ENCODE results near the gene MS4A10.

DNA sequence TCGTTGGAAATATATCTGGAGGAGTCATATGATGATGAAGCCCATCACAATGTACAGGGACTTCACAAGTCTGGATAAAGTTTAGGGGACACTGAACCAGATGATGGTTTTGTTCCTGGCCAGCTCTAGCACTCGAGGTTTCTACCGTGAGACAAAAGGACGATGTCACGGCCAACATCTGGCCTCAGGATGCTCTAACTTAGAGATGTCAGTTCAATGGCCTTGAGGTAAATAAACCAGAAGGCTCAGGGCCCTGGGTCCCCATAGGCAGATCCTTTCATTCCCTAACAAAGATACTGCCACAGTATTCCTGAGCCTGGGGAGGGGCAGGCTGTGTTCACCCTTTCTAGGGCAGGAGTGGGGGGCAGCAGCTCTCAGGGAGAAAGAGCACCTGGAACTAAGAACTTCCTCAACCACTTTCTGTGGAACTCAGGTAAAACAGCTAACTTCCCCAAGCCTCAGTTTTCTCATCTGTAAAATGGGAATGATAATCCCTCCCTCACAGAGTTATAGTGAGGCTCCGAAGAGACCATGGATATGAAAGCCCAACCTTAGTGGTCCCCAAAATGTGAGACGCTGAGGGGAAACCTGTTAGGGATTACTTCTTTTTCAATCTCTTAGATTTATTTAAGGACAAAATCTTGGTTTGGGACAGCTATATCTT, 18.3 kb downstream of the MS4A10 start:
- TF ChIP-seq, protein P1, sequence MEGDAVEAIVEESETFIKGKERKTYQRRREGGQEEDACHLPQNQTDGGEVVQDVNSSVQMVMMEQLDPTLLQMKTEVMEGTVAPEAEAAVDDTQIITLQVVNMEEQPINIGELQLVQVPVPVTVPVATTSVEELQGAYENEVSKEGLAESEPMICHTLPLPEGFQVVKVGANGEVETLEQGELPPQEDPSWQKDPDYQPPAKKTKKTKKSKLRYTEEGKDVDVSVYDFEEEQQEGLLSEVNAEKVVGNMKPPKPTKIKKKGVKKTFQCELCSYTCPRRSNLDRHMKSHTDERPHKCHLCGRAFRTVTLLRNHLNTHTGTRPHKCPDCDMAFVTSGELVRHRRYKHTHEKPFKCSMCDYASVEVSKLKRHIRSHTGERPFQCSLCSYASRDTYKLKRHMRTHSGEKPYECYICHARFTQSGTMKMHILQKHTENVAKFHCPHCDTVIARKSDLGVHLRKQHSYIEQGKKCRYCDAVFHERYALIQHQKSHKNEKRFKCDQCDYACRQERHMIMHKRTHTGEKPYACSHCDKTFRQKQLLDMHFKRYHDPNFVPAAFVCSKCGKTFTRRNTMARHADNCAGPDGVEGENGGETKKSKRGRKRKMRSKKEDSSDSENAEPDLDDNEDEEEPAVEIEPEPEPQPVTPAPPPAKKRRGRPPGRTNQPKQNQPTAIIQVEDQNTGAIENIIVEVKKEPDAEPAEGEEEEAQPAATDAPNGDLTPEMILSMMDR (IDR thresholded peaks at IDR 0.05; ENCODE audit: low read depth, low read length, missing input control) = no peak
- no peak for TF ChIP-seq RAD21 (IDR thresholded peaks at IDR 0.05)
